LNCaP clone FGC (cell line): ENCODE data around the gene NRXN3.

Experiments
- DNase-seq: peaks from one replicate; pipeline ENCODE4 v3.0.0-alpha.2; 2011; ENCODE audit warnings: low read depth
- H3K4me3 ChIP-seq: 2 replicates; pipeline ENCODE4 v1.5.1; 2011; ENCODE audit warnings: mild to moderate bottlenecking, low read depth, low read length, control low read depth
- TF ChIP-seq, protein P1 (sequence below): IDR thresholded peaks from 2 replicates; pipeline ENCODE4 v1.5.1; 2012; ENCODE audit warnings: mild to moderate bottlenecking; ENCODE audit not compliant: control insufficient read depth, insufficient read depth; ENCODE audit errors: extremely low read depth

NRXN3 gene

DNA sequence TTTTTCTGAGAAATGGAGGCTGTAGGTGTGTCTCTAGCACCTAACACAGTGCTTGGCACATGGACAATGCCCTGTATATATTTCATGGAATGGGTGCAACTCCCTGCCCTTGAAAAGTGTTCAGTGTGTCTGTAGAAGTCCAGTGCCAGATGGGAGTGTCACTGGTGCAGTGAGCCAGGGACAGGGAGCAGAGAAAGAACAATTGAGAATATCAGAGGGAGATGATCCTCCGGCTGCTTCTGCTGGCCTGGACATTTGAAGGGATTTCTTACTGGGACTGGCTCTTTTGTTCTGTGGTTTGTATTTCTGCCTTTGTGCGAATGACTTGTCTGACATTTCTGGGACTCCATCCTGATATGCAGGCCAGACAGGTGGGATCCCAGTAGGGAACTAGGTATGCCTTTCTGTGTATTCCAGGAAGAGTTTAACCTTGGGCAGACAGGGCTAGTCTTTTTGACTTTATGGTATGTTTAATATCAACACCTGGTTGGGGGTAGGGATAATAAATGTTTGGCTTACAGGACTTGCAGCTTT is 328.0 kb downstream of the NRXN3 start:
- no peak for DNase-seq
- TF ChIP-seq, protein P1, sequence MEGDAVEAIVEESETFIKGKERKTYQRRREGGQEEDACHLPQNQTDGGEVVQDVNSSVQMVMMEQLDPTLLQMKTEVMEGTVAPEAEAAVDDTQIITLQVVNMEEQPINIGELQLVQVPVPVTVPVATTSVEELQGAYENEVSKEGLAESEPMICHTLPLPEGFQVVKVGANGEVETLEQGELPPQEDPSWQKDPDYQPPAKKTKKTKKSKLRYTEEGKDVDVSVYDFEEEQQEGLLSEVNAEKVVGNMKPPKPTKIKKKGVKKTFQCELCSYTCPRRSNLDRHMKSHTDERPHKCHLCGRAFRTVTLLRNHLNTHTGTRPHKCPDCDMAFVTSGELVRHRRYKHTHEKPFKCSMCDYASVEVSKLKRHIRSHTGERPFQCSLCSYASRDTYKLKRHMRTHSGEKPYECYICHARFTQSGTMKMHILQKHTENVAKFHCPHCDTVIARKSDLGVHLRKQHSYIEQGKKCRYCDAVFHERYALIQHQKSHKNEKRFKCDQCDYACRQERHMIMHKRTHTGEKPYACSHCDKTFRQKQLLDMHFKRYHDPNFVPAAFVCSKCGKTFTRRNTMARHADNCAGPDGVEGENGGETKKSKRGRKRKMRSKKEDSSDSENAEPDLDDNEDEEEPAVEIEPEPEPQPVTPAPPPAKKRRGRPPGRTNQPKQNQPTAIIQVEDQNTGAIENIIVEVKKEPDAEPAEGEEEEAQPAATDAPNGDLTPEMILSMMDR: no peak
- H3K4me3 ChIP-seq: no peak overlapping the region

DNA sequence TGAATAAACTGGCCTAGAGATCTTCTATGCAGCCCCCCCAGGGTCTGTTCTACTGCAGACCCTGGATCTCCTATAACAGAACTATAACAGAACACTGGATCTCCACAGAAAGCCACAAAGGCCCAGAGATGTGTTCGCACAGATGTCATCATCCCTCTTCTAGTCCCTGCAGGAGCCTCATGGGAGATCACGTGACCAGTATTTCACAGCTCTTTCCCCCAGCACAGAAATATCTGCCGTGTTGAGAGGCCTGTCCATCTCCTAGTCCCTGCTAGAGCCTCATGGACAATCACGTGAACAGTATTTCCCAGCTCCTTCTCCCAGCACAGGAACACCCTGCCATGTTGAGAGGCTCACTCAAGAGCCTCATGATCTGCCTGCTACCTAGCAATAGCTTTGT is 331.7 kb downstream of the NRXN3 start:
- TF ChIP-seq, protein P1: no peak
- DNase-seq: no peak
- H3K4me3 ChIP-seq: no peak overlapping the region

DNA sequence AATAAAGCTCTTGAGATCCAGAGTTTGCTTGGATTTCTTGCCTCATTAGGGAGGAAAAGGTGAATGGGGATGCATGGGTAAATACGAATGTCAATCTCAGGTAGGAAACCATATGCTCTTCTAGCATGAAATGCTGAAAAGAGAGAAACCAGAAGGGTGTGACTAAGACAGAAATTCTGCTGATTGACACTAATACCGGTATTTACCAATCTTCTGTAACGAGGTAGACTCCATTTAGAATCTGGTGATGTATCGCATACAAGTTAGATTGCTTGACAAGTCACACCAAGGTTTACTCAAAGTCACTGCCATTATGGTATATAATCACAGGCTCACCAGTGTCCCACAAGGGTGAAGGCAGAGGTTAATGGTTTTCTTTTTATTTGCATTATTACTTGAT is 337.9 kb downstream of the NRXN3 start:
- TF ChIP-seq, protein P1: no peak
- H3K4me3 ChIP-seq: no peak overlapping the region
- DNase-seq: no peak

DNA sequence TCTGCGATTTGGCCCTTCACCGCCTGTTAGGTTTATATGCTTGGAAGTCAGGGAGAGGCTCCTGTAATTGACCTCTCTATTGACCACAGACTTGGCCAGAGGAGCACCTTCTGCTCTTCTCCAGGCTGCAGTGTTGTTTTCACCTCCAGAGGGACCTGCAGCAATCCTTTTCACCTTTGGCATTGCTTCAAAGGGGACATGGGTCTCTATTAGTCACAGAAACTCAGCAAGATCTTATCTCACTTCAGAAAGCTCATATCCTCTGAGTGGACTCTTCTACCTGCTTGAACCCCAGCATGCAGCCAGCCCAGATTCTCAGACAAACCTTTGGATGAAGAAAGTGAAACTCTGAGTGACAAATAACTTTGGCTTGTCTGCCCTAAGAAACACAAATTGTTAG is 339.3 kb downstream of the NRXN3 start:
- H3K4me3 ChIP-seq: no peak overlapping the region
- DNase-seq: no peak

DNA sequence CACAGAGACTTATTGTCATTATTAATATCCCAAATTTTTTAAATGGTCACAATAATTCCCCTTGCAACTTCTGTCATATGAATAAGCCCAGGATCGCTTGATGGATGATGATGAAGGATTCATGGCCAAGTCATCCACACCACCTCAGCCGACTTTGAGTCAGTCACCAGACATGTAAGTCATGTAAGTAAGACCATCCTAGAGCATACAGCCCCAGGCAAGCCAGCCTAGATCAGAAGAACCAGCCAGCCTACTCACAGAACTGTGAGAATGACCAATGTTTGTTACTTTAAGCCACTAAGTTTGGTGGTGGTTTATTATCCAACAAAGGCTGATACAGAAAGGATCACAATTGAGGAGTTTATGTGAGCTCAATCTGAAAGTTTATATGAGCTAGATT is 341.8 kb downstream of the NRXN3 start:
- no peak overlapping the region for H3K4me3 ChIP-seq
- DNase-seq: no peak
- TF ChIP-seq, protein P1: no peak

More for the DNA sequence above, 339.3 kb downstream of the NRXN3 start:
- TF ChIP-seq, protein P1: no peak

DNA sequence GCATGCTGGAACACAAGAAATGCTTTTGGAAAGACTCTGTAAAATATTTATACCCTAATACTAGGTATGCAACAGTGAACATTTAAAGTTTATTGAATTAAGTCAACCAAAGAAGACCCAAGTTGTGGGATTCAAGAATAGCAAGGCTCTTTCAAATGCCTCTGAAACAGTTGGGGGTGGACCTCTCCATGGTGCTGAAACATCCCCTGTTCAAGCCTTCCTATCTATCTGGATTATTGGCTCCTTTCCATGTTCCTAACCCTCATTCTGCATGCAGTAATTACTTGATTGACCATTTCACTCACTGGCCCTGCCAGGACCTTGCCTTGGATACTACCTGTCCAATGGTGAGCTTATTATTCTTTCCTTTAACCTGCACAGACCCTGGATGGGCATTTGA is 349.7 kb downstream of the NRXN3 start:
- H3K4me3 ChIP-seq: no peak overlapping the region
- TF ChIP-seq, protein P1: no peak
- DNase-seq: peak; percentile 6

DNA sequence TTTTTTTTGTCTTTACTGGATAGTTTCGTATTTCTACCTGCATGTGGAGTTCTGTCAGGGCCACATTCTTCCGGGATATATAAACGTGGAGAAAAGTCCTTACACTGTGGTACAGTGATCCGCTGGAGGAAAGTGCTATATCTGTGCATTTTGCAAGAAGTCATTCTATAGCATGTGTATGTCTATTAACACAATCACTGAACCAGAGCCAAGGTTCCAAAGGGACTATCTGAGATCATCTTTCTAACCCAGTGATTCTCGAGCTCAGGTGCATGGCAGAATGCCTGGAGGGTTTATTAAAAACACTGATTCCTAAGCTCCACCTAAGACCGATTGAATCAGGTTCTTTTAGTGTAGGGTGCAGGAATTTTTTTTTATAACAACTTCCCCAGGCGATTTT is 354.0 kb downstream of the NRXN3 start:
- DNase-seq: no peak
- TF ChIP-seq, protein P1: no peak
- no peak overlapping the region for H3K4me3 ChIP-seq
